ENCODE data around the gene UBE3C.
"Not testable (repeated sequence)": the region's sequence is repeated elsewhere in the genome, so short reads cannot be mapped to it uniquely, and the experiment has no call there.

Gene UBE3C

DNA sequence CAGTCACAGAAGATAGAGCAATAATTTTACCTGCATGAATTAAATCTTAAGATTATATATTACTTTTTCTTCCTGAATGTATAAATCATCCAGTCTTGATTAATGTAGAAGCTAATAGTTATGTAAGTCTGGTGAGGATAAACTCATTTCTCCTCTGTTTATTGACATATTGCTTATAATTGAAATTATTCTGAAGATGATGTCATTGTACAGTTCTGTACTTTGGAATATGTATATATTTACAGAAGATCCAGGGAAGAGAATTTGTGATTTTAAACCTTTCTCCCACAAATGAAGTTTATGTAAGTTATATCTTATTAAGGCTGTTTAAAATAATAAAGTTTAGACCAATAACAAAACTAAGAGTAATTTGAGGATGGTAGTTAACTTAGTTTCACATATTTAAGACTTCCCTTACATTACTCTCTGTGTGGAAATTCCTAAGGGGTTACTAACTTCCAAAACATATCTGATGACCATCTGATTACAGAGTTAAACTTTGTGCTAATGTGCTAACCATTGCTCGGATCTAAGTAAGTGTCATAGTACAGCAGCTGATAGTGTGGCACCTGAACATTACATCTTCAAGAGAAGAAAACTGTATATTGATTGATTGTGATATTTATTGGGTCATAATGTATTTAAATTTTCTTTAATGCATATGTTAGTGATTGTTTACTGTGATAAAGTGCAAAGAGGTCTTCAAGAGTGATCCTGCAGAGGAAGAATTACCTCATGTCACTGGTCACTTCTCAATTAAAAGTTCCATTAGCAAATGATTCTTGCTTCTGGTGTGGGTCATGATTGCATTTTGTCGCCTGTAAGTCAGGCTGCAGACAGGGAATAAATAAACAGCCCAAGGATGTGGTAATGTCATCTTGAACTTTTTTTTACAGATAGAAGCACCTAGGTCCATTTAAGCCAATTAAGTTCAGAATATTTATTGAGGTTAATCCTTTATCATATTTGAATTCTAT lies 96.9 kb downstream of the UBE3C start:
- no peak overlapping the region for H3K27ac ChIP-seq (ENCODE audit: low read length)
- peaks cover 24% of the 10 kb centered on the region in 2 donors for H3K36me3 ChIP-seq (ENCODE audit: control insufficient read depth in 2 of 2, insufficient read depth in 2 of 2, low read length in 2 of 2)
- H3K9ac ChIP-seq (ENCODE audit: low read length in 2 of 2), result no peak overlapping the region

DNA sequence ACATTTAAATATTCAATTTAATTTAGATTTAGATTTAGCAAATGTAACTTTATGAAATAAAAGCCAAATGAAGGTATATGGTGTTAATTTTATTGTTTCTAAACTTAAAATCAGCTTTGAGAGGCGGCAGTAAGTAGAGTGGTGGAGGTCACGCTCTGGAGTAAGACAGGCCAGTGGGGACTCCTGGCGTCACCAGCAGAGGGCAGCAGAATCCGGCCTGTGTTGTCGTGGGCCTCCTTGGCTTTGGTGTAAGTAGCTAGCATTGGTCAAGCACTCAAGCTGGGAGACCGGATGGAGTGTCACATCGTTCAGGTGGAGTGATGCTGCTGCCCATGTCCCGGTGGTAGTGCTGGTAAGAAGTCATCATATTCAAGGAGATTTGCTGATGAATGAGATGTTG lies 99.4 kb downstream of the UBE3C start:
- Histone ChIP-seq H3K4me1 (ENCODE audit: control insufficient read depth, insufficient read depth, low read length) (no peaks in the 10 kb centered on the region), H3K4me3 (ENCODE audit: low read length in 2 of 2) (no peak overlapping the region), H3K9ac (ENCODE audit: low read length in 2 of 2) (no peak overlapping the region), H3K27ac (ENCODE audit: low read length) (no peak overlapping the region), H3K9me3 (ENCODE audit: control insufficient read depth in 2 of 2, low read length in 2 of 2) (no peaks in the 10 kb centered on the region), H3K36me3 (ENCODE audit: control insufficient read depth in 2 of 2, insufficient read depth in 2 of 2, low read length in 2 of 2) (peaks cover 13 to 20% of the 10 kb centered on the region in 2 donors), H3K27me3 (ENCODE audit: control insufficient read depth in 1 of 2, insufficient read depth in 2 of 2, low read length in 2 of 2) (no peaks in the 10 kb centered on the region)

More for the DNA sequence above, 96.9 kb downstream of the UBE3C start:
- no peaks in the 10 kb centered on the region for H3K9me3 ChIP-seq (ENCODE audit: control insufficient read depth in 2 of 2, low read length in 2 of 2)
- H3K4me3 ChIP-seq (ENCODE audit: low read length in 2 of 2), result no peak overlapping the region
- no peaks in the 10 kb centered on the region for H3K27me3 ChIP-seq (ENCODE audit: control insufficient read depth in 1 of 2, insufficient read depth in 2 of 2, low read length in 2 of 2)
- no peaks in the 10 kb centered on the region for H3K4me1 ChIP-seq (ENCODE audit: control insufficient read depth, insufficient read depth, low read length)

DNA sequence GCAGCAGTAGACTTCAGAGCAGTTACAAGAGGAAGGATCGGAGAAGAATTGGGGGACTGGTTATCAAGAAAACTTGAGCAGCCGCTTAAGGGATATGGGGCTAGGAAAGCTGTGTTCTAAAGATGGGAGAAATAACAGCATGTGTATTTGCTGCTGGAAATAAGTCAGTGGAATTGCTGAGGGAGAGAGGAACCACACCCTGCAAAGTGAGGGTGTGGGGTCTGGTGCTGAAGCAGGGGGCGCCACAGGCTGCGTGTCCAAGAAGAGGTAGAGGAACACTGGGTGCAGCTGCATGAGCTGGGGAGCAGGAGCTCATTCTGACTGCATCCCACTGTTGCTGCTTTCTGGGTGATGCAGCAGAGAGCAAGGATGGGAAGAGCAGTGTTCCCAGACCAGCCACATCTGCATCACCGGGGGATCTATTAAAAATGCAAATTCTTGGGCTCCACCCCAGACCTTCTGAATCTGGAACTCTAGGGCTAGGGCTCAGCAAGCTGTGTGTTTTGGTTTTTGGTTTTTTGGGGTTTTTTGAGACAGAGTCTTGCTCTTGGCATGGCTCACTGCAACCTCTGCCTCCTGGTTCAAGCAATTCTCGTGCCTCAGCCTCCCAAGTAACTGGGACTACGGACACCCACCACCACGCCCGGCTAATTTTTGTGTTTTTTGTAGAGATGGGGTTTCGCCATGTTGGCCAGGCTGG lies 101.0 kb downstream of the UBE3C start:
- Histone ChIP-seq H3K9me3 (ENCODE audit: control insufficient read depth in 2 of 2, low read length in 2 of 2) (no peaks in the 10 kb centered on the region), H3K27ac (ENCODE audit: low read length) (no peak overlapping the region), H3K4me1 (ENCODE audit: control insufficient read depth, insufficient read depth, low read length) (no peaks in the 10 kb centered on the region), H3K36me3 (ENCODE audit: control insufficient read depth in 2 of 2, insufficient read depth in 2 of 2, low read length in 2 of 2) (peaks cover 4 to 13% of the 10 kb centered on the region in 2 donors), H3K4me3 (ENCODE audit: low read length in 2 of 2) (no peak overlapping the region), H3K9ac (ENCODE audit: low read length in 2 of 2) (no peak overlapping the region), H3K27me3 (ENCODE audit: control insufficient read depth in 1 of 2, insufficient read depth in 2 of 2, low read length in 2 of 2) (no peaks in the 10 kb centered on the region)

DNA sequence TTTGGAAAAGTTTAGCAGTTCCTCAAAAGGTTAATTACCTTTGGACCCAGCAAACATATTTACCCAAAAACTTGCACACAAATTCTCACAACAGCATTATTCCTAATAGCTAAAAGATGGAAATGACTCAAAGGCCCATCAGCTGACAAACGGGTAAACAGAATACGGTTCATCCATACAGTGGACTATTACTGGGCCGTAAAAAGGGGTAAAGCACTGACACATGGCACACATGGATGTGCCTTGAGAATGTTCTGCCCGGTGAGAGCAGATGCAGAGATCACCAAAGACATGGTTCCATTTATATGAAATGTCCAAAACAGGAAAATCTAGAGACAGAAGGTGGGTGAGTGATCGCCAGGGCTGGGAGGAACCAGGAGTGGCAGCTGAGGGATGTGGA lies 102.9 kb downstream of the UBE3C start:
- Histone ChIP-seq H3K4me1 (ENCODE audit: control insufficient read depth, insufficient read depth, low read length) (no peaks in the 10 kb centered on the region), H3K27ac (ENCODE audit: low read length) (no peak overlapping the region), H3K9ac (ENCODE audit: low read length in 2 of 2) (no peak overlapping the region), H3K36me3 (ENCODE audit: control insufficient read depth in 2 of 2, insufficient read depth in 2 of 2, low read length in 2 of 2) (peaks cover 4 to 15% of the 10 kb centered on the region in 2 donors), H3K4me3 (ENCODE audit: low read length in 2 of 2) (no peak overlapping the region), H3K9me3 (ENCODE audit: control insufficient read depth in 2 of 2, low read length in 2 of 2) (no peaks in the 10 kb centered on the region), H3K27me3 (ENCODE audit: control insufficient read depth in 1 of 2, insufficient read depth in 2 of 2, low read length in 2 of 2) (no peaks in the 10 kb centered on the region)

DNA sequence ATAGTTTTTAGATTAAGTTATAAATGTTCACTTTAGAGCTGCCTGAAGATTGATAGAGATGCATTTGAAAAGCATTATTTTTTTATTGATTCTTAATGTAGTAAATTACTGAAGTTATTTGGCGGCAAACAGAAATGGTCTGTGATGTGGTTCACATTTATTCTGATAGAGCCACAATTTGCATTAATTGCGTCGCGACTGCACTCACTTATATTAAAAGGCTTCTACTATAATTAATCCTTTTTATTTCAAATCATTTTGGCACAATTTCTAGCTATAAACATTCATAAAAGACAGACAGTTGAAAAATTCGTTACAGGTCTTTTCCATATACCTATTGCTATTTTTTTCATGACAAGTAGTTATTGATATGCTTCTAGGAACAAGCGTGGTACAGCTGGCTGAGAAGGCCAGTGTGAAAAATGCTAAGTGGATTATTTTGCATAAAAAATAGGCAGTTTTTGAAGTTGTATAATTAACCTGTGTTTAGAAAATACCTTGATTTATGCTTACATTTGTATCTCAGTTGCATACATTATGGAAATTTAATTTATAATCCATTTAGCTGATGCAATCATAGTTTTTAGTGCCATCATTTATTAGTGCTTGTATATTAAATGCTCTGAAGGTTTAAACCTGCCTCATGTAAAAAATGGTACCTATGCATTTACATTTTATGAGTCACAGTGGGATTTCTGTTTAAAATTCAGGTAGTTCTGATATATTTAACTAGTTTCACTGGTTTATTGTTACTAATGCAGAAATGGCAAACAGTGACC lies 106.0 kb downstream of the UBE3C start:
- H3K27ac ChIP-seq (ENCODE audit: low read length), result no peak overlapping the region
- peaks cover 11 to 14% of the 10 kb centered on the region in 2 donors for H3K36me3 ChIP-seq (ENCODE audit: control insufficient read depth in 2 of 2, insufficient read depth in 2 of 2, low read length in 2 of 2)
- no peaks in the 10 kb centered on the region for H3K9me3 ChIP-seq (ENCODE audit: control insufficient read depth in 2 of 2, low read length in 2 of 2)

DNA sequence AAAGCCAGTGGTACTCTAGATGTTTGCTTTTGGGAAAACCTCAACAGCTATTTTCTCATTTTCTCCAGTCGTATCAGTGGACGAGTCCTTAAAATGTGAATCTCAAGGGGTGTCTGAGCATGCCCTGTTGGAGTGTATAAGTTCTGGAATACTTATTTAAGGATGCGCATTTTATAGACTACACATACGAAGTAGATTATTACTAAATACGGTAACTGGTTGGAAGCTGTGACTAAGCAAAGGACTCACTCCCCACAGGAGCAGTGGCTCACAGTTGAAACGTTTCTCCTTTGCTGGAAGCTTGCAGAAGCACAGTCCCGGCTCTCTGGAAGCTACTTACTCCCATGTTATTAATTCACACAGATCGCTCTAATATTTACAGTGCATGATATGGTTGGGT lies 107.3 kb downstream of the UBE3C start:
- Histone ChIP-seq H3K4me3 (ENCODE audit: low read length in 2 of 2) (no peak overlapping the region), H3K9me3 (ENCODE audit: control insufficient read depth in 2 of 2, low read length in 2 of 2) (no peaks in the 10 kb centered on the region), H3K9ac (ENCODE audit: low read length in 2 of 2) (no peak overlapping the region), H3K27me3 (ENCODE audit: control insufficient read depth in 1 of 2, insufficient read depth in 2 of 2, low read length in 2 of 2) (no peaks in the 10 kb centered on the region), H3K36me3 (ENCODE audit: control insufficient read depth in 2 of 2, insufficient read depth in 2 of 2, low read length in 2 of 2) (peaks cover 11 to 17% of the 10 kb centered on the region in 2 donors), H3K4me1 (ENCODE audit: control insufficient read depth, insufficient read depth, low read length) (no peaks in the 10 kb centered on the region), H3K27ac (ENCODE audit: low read length) (no peak overlapping the region)

More for the DNA sequence above, 106.0 kb downstream of the UBE3C start:
- Histone ChIP-seq H3K4me3 (ENCODE audit: low read length in 2 of 2) (no peak overlapping the region), H3K27me3 (ENCODE audit: control insufficient read depth in 1 of 2, insufficient read depth in 2 of 2, low read length in 2 of 2) (no peaks in the 10 kb centered on the region), H3K4me1 (ENCODE audit: control insufficient read depth, insufficient read depth, low read length) (no peaks in the 10 kb centered on the region), H3K9ac (ENCODE audit: low read length in 2 of 2) (no peak overlapping the region)

DNA sequence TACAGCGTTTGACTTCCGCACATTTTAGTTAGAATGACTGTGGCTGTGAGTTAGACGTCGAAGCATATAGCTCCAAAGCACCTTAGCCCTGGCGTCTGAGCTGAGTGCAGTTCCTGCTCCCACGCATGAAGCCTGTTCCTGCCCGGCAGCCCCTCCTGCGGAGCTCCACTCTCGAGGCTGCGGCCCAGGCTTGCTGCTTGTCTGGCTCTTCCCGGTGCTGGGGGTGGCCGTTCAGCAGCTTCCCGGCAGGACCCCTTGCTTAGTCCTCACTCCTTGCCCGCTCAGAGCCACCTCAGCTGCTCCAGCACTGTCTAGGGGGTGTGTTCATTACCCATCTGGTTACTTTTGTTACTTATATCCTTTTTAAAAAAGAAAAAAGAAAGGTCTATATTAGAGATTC lies 109.9 kb downstream of the UBE3C start:
- Histone ChIP-seq H3K4me1 (ENCODE audit: control insufficient read depth, insufficient read depth, low read length) (no peaks in the 10 kb centered on the region), H3K9me3 (ENCODE audit: control insufficient read depth in 2 of 2, low read length in 2 of 2) (no peaks in the 10 kb centered on the region), H3K9ac (ENCODE audit: low read length in 2 of 2) (no peak overlapping the region), H3K27me3 (ENCODE audit: control insufficient read depth in 1 of 2, insufficient read depth in 2 of 2, low read length in 2 of 2) (no peaks in the 10 kb centered on the region), H3K4me3 (ENCODE audit: low read length in 2 of 2) (no peak overlapping the region), H3K36me3 (ENCODE audit: control insufficient read depth in 2 of 2, insufficient read depth in 2 of 2, low read length in 2 of 2) (peaks cover 11 to 14% of the 10 kb centered on the region in 2 donors), H3K27ac (ENCODE audit: low read length) (no peak overlapping the region)

DNA sequence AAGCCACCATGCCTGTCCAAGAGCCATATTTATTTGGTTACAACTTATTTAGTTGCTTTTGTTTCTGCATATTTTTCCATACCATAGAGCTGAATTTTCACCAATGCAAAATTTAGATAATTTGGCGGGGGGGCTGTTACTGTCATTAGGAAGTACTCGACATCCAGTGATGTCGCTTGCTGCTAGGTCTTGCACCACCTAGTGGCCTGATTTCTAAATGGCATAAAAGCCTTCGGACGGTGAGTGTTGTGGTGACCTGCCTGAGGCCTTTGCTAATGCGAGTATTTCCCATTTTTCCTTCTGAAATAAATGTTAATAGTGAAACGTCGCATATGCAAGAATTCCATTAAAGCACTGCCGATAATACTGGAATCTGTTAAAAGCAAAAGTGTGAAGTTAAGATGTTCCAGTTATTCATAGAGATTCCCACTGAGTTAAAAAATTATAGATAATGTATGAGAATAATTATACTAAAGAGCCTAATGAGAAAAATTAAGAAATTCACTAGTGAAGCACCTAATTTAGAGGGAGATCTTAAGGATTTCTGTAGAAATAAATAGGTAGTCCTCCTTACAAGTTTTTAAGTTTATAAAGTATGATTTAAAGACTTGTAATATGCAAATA lies 112.0 kb downstream of the UBE3C start:
- Histone ChIP-seq H3K9me3 (ENCODE audit: control insufficient read depth in 2 of 2, low read length in 2 of 2) (no peaks in the 10 kb centered on the region), H3K4me1 (ENCODE audit: control insufficient read depth, insufficient read depth, low read length) (no peaks in the 10 kb centered on the region), H3K36me3 (ENCODE audit: control insufficient read depth in 2 of 2, insufficient read depth in 2 of 2, low read length in 2 of 2) (peaks cover 18 to 22% of the 10 kb centered on the region in 2 donors), H3K27me3 (ENCODE audit: control insufficient read depth in 1 of 2, insufficient read depth in 2 of 2, low read length in 2 of 2) (no peaks in the 10 kb centered on the region), H3K9ac (ENCODE audit: low read length in 2 of 2) (no peak overlapping the region), H3K27ac (ENCODE audit: low read length) (no peak overlapping the region), H3K4me3 (ENCODE audit: low read length in 2 of 2) (no peak overlapping the region)

DNA sequence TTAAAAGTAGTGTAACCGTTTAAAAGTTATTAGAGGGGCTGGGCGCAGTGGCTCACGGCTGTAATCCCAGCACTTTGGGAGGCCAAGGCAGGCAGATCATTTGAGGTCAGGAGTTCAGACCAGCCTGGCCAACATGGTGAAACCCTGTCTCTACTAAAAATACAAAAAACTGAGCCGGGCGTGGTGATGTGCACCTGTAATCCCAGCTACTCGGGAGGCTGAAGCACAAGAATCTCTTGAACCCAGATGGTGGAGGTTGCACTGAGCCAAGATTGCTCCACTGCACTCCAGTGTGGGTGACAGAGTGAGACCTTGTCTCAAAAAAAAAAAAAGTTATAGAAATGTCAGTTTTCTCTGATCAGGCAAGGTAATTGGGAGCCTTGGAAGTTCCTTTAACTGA lies 113.1 kb downstream of the UBE3C start:
- H3K27me3 ChIP-seq (ENCODE audit: control insufficient read depth in 1 of 2, insufficient read depth in 2 of 2, low read length in 2 of 2); H3K9me3 ChIP-seq (ENCODE audit: control insufficient read depth in 2 of 2, low read length in 2 of 2); H3K4me3 ChIP-seq (ENCODE audit: low read length in 2 of 2); H3K4me1 ChIP-seq (ENCODE audit: control insufficient read depth, insufficient read depth, low read length); H3K9ac ChIP-seq (ENCODE audit: low read length in 2 of 2); H3K27ac ChIP-seq (ENCODE audit: low read length): not testable (repeated sequence)
- peaks cover 23 to 26% of the 10 kb centered on the region in 2 donors for H3K36me3 ChIP-seq (ENCODE audit: control insufficient read depth in 2 of 2, insufficient read depth in 2 of 2, low read length in 2 of 2)

DNA sequence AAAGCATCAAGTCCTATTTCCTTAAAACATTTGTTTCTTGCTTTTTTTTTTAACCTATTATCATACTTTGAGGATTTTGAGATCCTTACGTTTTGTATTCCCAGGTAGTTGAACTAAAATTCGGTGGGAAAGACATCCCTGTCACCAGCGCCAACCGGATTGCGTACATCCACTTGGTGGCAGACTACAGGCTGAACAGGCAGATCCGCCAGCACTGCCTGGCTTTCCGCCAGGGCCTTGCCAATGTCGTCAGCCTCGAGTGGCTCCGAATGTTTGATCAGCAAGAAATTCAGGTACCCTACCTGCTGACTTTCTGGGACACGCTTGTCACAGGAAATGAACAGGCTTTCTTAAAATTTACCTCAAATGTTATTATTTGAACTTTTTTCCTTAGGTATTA lies 115.1 kb downstream of the UBE3C start:
- peaks cover 25 to 33% of the 10 kb centered on the region in 2 donors for H3K36me3 ChIP-seq (ENCODE audit: control insufficient read depth in 2 of 2, insufficient read depth in 2 of 2, low read length in 2 of 2)
- H3K27me3 ChIP-seq (ENCODE audit: control insufficient read depth in 1 of 2, insufficient read depth in 2 of 2, low read length in 2 of 2), result no peaks in the 10 kb centered on the region

More for the DNA sequence above, 115.1 kb downstream of the UBE3C start:
- H3K27ac ChIP-seq (ENCODE audit: low read length), result no peak overlapping the region
- no peaks in the 10 kb centered on the region for H3K4me1 ChIP-seq (ENCODE audit: control insufficient read depth, insufficient read depth, low read length)
- H3K9ac ChIP-seq (ENCODE audit: low read length in 2 of 2), result no peak overlapping the region
- no peak overlapping the region for H3K4me3 ChIP-seq (ENCODE audit: low read length in 2 of 2)
- H3K9me3 ChIP-seq (ENCODE audit: control insufficient read depth in 2 of 2, low read length in 2 of 2), result no peaks in the 10 kb centered on the region
